CD4-positive, alpha-beta T cell (primary cell): ENCODE results near the gene SNTB2. TPM values are rescaled to one million over a fixed set of nuclear protein-coding genes. Genes with fewer than 3 reads are reported as not detected.

Experiments used
- ATAC-seq: fragments of 200-7000 bp; cut with Tn5 transposase; one replicate; pipeline ENCODE4 v1.10.0; 2022; ENCODE audit warnings: mild to moderate bottlenecking; ENCODE audit not compliant: poor library complexity
- CTCF ChIA-PET: fragments of 350-600 bp; sonication (Branson Sonifier 250); formaldehyde crosslinking; loops from one replicate; lab custom pipeline; 2021; ENCODE audit warnings: antibody characterized with exemption, inconsistent platforms; lab: Charles Lee
- POLR2A ChIA-PET: fragments of 350-600 bp; sonication (Branson Sonifier 250); formaldehyde crosslinking; loops from one replicate; lab custom pipeline; 2021; ENCODE audit warnings: antibody characterized with exemption, inconsistent platforms; lab: Charles Lee
- DNase-seq, 14 experiments: peaks; one replicate each; pipeline ENCODE4 v3.0.0-alpha.2; 2013 to 2020; ENCODE audit warnings: mixed read lengths in 2 of 14
- H3K27ac ChIP-seq, 2 donors: one replicate each; pipeline versions ENCODE4 v1.5.1 to v1.7.0; 2013; ENCODE audit warnings: low read length in 2 of 2, low read depth in 1 of 2, mild to moderate bottlenecking in 1 of 2
- H3K27me3 ChIP-seq, 2 experiments: 1 replicate in 1 of 2; 2 replicates in 1 of 2; pipeline versions ENCODE4 v1.6.1 to v1.7.0; 2013; ENCODE audit warnings: low read length in 2 of 2, control low read depth in 1 of 2, mild to moderate bottlenecking in 1 of 2, moderate library complexity in 1 of 2; ENCODE audit not compliant: insufficient read depth in 2 of 2, control insufficient read depth in 1 of 2
- H3K36me3 ChIP-seq: one replicate; pipeline ENCODE4 v1.6.1; 2013; ENCODE audit warnings: low read length, control low read depth; ENCODE audit not compliant: insufficient read depth
- H3K4me1 ChIP-seq: one replicate; pipeline ENCODE4 v1.6.1; 2013; ENCODE audit warnings: low read length, control low read depth; ENCODE audit not compliant: insufficient read depth
- H3K4me3 ChIP-seq: one replicate; pipeline ENCODE4 v1.5.1; 2013; ENCODE audit warnings: mild to moderate bottlenecking, low read length, moderate library complexity
- H3K9me3 ChIP-seq, 2 experiments: 1 replicate in 1 of 2; 2 replicates in 1 of 2; pipeline versions ENCODE4 v1.6.1 to v1.7.0; 2013; ENCODE audit warnings: low read length in 2 of 2, mild to moderate bottlenecking in 2 of 2, control low read depth in 1 of 2, moderate library complexity in 1 of 2; ENCODE audit not compliant: control insufficient read depth in 1 of 2, insufficient read depth in 1 of 2
- H3K27ac Mint-ChIP-seq: one replicate; pipeline ENCODE4 v1.8.0; 2020; ENCODE audit warnings: mixed read lengths
- H3K27me3 Mint-ChIP-seq: one replicate; pipeline ENCODE4 v1.8.0; 2021; ENCODE audit warnings: mixed read lengths
- H3K36me3 Mint-ChIP-seq: one replicate; pipeline ENCODE4 v1.8.0; 2021; ENCODE audit warnings: low read depth, mixed read lengths
- H3K4me1 Mint-ChIP-seq: one replicate; pipeline ENCODE4 v1.8.0; 2021; ENCODE audit warnings: low read depth, mixed read lengths
- H3K4me3 Mint-ChIP-seq: one replicate; pipeline ENCODE4 v1.8.0; 2020; ENCODE audit warnings: mild to moderate bottlenecking, mixed read lengths
- H3K9me3 Mint-ChIP-seq: one replicate; pipeline ENCODE4 v1.8.0; 2020; ENCODE audit warnings: mixed read lengths
- CTCF ChIP-seq: fragments of 200-600 bp; IDR thresholded peaks from one replicate; pipeline ENCODE4 v1.8.0; 2022; ENCODE audit warnings: antibody characterized with exemption, mild to moderate bottlenecking
- intact Hi-C, 2 experiments: fragments of 100-400 bp; cut with DNase I in 1 of 2; cut with micrococcal nuclease in 1 of 2; formaldehyde crosslinking; loops; one replicate each; pipeline versions ENCODE4 v1.15.1 to v1.9.0; 2023 to 2025; cut with DNase I, micrococcal nuclease
- total RNA-seq, 174 experiments: library from RNA in 2 of 174; stranded (reverse) in 2 of 174; gene quantifications; one replicate each; pipeline ENCODE4 v1.2.3 and lab custom pipeline; 2021 to 2026

SNTB2 gene
- total RNA-seq, 2 experiments from 2014 or later = 10.1 to 11.4 TPM

GRCh38 chr16:69239851-69240250 is 52.9 kb downstream of the SNTB2 start:
- intact Hi-C loops = no loop called here
- no peaks in the 10 kb centered on the region for H3K36me3 ChIP-seq
- Mint-ChIP-seq H3K36me3 (no peaks in the 10 kb centered on the region), H3K9me3 (no peaks in the 10 kb centered on the region), H3K4me3 (no peak overlapping the region), H3K27me3 (no peaks in the 10 kb centered on the region), H3K27ac (no peak overlapping the region), H3K4me1 (peaks cover 4% of the 10 kb centered on the region)
- no peak for DNase-seq
- ChIA-PET POLR2A (no interaction called here), CTCF (no interaction called here)
- ATAC-seq = no peak
- no peak overlapping the region for H3K27ac ChIP-seq
- H3K9me3 ChIP-seq = no peaks in the 10 kb centered on the region
- H3K27me3 ChIP-seq = no peaks in the 10 kb centered on the region
- TF ChIP-seq CTCF = no peak
- no peaks in the 10 kb centered on the region for H3K4me1 ChIP-seq
- no peak overlapping the region for H3K4me3 ChIP-seq

GRCh38 chr16:69240331-69240730 is 53.4 kb downstream of the SNTB2 start:
- Mint-ChIP-seq H3K36me3 (peaks cover under 1% of the 10 kb centered on the region), H3K9me3 (no peaks in the 10 kb centered on the region), H3K27ac (no peak overlapping the region), H3K4me1 (peaks cover 2% of the 10 kb centered on the region), H3K27me3 (no peaks in the 10 kb centered on the region), H3K4me3 (no peak overlapping the region)
- Histone ChIP-seq H3K4me1 (no peaks in the 10 kb centered on the region), H3K27me3 (no peaks in the 10 kb centered on the region), H3K27ac (no peak overlapping the region), H3K36me3 (no peaks in the 10 kb centered on the region), H3K9me3 (no peaks in the 10 kb centered on the region), H3K4me3 (no peak overlapping the region)
- DNase-seq (no peak), ATAC-seq (no peak)
- intact Hi-C loops = no loop called here
- CTCF ChIA-PET = no interaction called here
- no peak for TF ChIP-seq CTCF
- POLR2A ChIA-PET = no interaction called here

- POLR2A ChIA-PET = no interaction called here
These were observed 55.0 kb downstream of the SNTB2 start for GRCh38 chr16:69241926-69242325.

More at GRCh38 chr16:69241926-69242325, 55.0 kb downstream of the SNTB2 start:
- Mint-ChIP-seq H3K4me3 (no peak overlapping the region), H3K36me3 (peaks cover 7% of the 10 kb centered on the region), H3K27ac (no peak overlapping the region), H3K9me3 (no peaks in the 10 kb centered on the region), H3K4me1 (no peaks in the 10 kb centered on the region), H3K27me3 (no peaks in the 10 kb centered on the region)
- Histone ChIP-seq H3K27me3 (no peaks in the 10 kb centered on the region), H3K4me1 (no peaks in the 10 kb centered on the region), H3K27ac (no peak overlapping the region), H3K9me3 (no peaks in the 10 kb centered on the region), H3K36me3 (peaks cover 7% of the 10 kb centered on the region), H3K4me3 (no peak overlapping the region)
- intact Hi-C loops = no loop called here
- CTCF ChIA-PET = no interaction called here
- no peak for TF ChIP-seq CTCF
- no peak for ATAC-seq
- no peak for DNase-seq
